BLaER1 treated with 17β-estradiol and CSF1 and Interleukin-3, amounts not matched to agents 10 nM and 100 nM (cell line): ENCODE results near the gene CUZD1.

Source experiments
- H3K27ac ChIP-seq, 11 experiments: shearing (Covaris generic); formaldehyde crosslinking; 2 replicates each; pipeline ENCODE4 v1.8.1; 2022
- H3K27me3 ChIP-seq, 11 experiments: shearing (Covaris generic); formaldehyde crosslinking; 2 replicates each; pipeline ENCODE4 v1.8.1; 2022
- H3K36me3 ChIP-seq, 11 experiments: shearing (Covaris generic); formaldehyde crosslinking; 2 replicates each; pipeline ENCODE4 v1.8.1; 2022
- H3K4me1 ChIP-seq, 10 experiments: shearing (Covaris generic); formaldehyde crosslinking; 2 replicates each; pipeline ENCODE4 v1.8.1; 2022
- H3K4me2 ChIP-seq, 11 experiments: shearing (Covaris generic); formaldehyde crosslinking; 2 replicates each; pipeline ENCODE4 v1.8.1; 2022
- H3K4me3 ChIP-seq, 10 experiments: shearing (Covaris generic); formaldehyde crosslinking; 2 replicates each; pipeline ENCODE4 v1.8.1; 2022
- H3K9ac ChIP-seq, 11 experiments: shearing (Covaris generic); formaldehyde crosslinking; 2 replicates each; pipeline ENCODE4 v1.8.1; 2022
- H3K9me3 ChIP-seq, 11 experiments: shearing (Covaris generic); formaldehyde crosslinking; replicated peaks in 1 of 11; 2 replicates each; pipeline ENCODE4 v1.8.1; 2022
- H4K20me1 ChIP-seq, 11 experiments: shearing (Covaris generic); formaldehyde crosslinking; 2 replicates each; pipeline ENCODE4 v1.8.1; 2022
- Cebpa-rat ChIP-seq, 11 experiments: shearing (Covaris generic); IDR thresholded peaks; 2 replicates each; pipeline ENCODE4 v1.8.1; 2022

CUZD1 gene

GRCh38 chr10:122830965-122831353 lies 14.7 kb downstream of the CUZD1 start:
- no peaks in the 10 kb centered on the region for H3K36me3 ChIP-seq
- H4K20me1 ChIP-seq, result no peaks in the 10 kb centered on the region
- no peak overlapping the region for H3K27ac ChIP-seq
- no peak overlapping the region for H3K9ac ChIP-seq
- H3K9me3 ChIP-seq, result no peaks in the 10 kb centered on the region
- TF ChIP-seq Cebpa-rat (IDR thresholded peaks at IDR 0.05), result no peak
- no peak overlapping the region for H3K4me2 ChIP-seq
- peaks cover 0 to 12% (median 0%) of the 10 kb centered on the region in 10 experiments; a peak in 5 of 20 replicates for H3K4me1 ChIP-seq
- H3K4me3 ChIP-seq, result no peak overlapping the region
- no peaks in the 10 kb centered on the region for H3K27me3 ChIP-seq

- Histone ChIP-seq H3K4me2 (no peak overlapping the region), H3K4me1 (peaks cover 0 to 12% (median 0%) of the 10 kb centered on the region in 10 experiments; a peak in 5 of 20 replicates), H3K27me3 (no peaks in the 10 kb centered on the region), H4K20me1 (no peaks in the 10 kb centered on the region), H3K9me3 (no peaks in the 10 kb centered on the region), H3K27ac (no peak overlapping the region), H3K4me3 (no peak overlapping the region), H3K36me3 (no peaks in the 10 kb centered on the region), H3K9ac (no peak overlapping the region)
- TF ChIP-seq Cebpa-rat (IDR thresholded peaks at IDR 0.05), result no peak
Observed at GRCh38 chr10:122830273-122830964, 15.2 kb downstream of the CUZD1 start.

- H3K4me2 ChIP-seq, result no peak overlapping the region
- no peak overlapping the region for H3K4me3 ChIP-seq
- H3K27ac ChIP-seq, result no peak overlapping the region
- TF ChIP-seq Cebpa-rat (IDR thresholded peaks at IDR 0.05), result no peak
- H3K36me3 ChIP-seq, result no peaks in the 10 kb centered on the region
- no peaks in the 10 kb centered on the region for H3K27me3 ChIP-seq
- H3K4me1 ChIP-seq, result peaks cover 0 to 12% (median 0%) of the 10 kb centered on the region in 10 experiments; a peak in 5 of 20 replicates
- no peaks in the 10 kb centered on the region for H4K20me1 ChIP-seq
- H3K9me3 ChIP-seq, result no peaks in the 10 kb centered on the region
- H3K9ac ChIP-seq, result no peak overlapping the region
Observed at GRCh38 chr10:122829454-122829853, 16.2 kb downstream of the CUZD1 start.

DNA sequence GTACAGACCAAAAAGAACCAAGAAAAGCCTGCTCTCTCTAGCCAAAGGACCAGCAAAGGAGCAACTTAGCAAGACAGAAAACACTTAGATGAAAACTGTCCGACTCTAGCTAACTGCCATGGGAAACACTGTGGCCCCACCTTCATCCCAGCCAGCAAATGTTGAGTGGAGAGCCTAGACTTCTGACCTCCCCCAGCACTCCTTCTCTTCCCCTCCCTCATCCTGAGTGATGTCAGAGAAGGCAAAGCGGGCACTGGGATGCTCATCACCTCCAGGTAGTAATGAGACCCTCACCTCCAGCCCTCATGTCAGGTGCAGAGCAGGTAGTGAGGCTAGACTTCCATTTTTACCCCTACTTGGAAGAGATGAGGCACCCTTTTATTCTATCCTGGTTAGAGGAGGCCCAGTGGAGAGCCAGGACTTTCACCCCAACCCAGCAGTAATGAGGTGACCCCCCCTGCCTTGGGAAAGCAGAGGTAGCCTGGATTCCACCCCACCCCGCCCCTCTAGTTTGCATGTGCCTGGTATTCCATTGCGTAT lies 16.9 kb downstream of the CUZD1 start:
- TF ChIP-seq Cebpa-rat (IDR thresholded peaks at IDR 0.05), result no peak
- H3K36me3 ChIP-seq, result no peaks in the 10 kb centered on the region
- H3K4me3 ChIP-seq, result no peak overlapping the region
- H3K27ac ChIP-seq, result no peak overlapping the region
- H3K4me1 ChIP-seq, result peaks cover 0 to 12% (median 0%) of the 10 kb centered on the region in 10 experiments; a peak in 5 of 20 replicates
- no peaks in the 10 kb centered on the region for H3K9me3 ChIP-seq
- H3K4me2 ChIP-seq, result no peak overlapping the region
- no peak overlapping the region for H3K9ac ChIP-seq
- H4K20me1 ChIP-seq, result no peaks in the 10 kb centered on the region
- H3K27me3 ChIP-seq, result no peaks in the 10 kb centered on the region

GRCh38 chr10:122827302-122827701 lies 18.4 kb downstream of the CUZD1 start:
- peak overlapping the region in 4 of 11 experiments; percentile 8 to 37 (median 22); a peak in 7 of 22 replicates for H3K4me2 ChIP-seq
- no peaks in the 10 kb centered on the region for H4K20me1 ChIP-seq
- H3K4me3 ChIP-seq, result no peak overlapping the region
- no peaks in the 10 kb centered on the region for H3K36me3 ChIP-seq
- H3K4me1 ChIP-seq, result peaks cover 0 to 12% (median 0%) of the 10 kb centered on the region in 10 experiments; a peak in 5 of 20 replicates
- no peak overlapping the region for H3K9ac ChIP-seq
- no peaks in the 10 kb centered on the region for H3K9me3 ChIP-seq
- no peak overlapping the region for H3K27ac ChIP-seq
- H3K27me3 ChIP-seq, result no peaks in the 10 kb centered on the region
- TF ChIP-seq Cebpa-rat (IDR thresholded peaks at IDR 0.05), result no peak

DNA sequence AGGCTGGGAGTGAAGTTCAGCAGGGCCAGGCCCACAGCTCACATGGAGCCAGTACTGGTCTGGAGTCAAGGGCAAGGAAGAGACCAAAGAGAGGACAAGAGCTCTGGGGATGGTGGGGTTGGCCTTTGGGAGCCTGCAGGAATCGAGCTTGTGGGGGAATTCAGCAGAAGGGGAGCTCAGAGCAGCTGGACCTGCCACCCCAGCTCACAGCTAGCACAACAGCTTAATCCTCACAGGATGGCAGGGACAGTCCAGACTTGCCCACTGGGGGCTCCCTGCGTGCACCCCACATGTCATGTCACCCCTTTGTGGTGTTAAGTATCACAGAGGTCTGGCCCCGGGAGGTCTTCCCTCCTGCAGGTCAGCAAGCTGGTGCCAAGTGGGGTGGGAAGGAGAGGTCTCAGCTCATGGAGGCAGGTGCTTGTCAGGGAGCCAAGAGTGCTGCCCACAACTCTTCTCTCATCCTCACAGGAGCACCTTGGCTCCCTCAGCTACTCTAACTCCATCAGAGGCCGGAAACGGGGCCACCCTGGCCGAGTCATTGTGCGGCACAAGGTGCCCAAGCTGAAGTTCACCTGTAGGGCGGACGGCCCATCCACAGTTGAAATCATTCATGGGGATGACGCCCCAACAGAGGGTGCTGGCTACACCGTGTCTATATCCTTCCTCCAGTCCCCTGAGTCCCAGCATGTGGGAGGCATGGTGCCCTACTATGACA lies 22.5 kb downstream of the CUZD1 start:
- H3K9ac ChIP-seq, result no peak overlapping the region
- H4K20me1 ChIP-seq, result no peaks in the 10 kb centered on the region
- no peak overlapping the region for H3K4me3 ChIP-seq
- TF ChIP-seq Cebpa-rat (IDR thresholded peaks at IDR 0.05), result no peak
- no peak overlapping the region for H3K4me2 ChIP-seq
- H3K4me1 ChIP-seq, result peaks cover 0 to 12% (median 0%) of the 10 kb centered on the region in 10 experiments; a peak in 5 of 20 replicates
- H3K9me3 ChIP-seq, result peaks cover 0 to 7% (median 0%) of the 10 kb centered on the region in 11 experiments; a peak in 6 of 22 replicates
- H3K36me3 ChIP-seq, result no peaks in the 10 kb centered on the region
- H3K27me3 ChIP-seq, result no peaks in the 10 kb centered on the region
- no peak overlapping the region for H3K27ac ChIP-seq

GRCh38 chr10:122821808-122822207 lies 23.8 kb downstream of the CUZD1 start:
- TF ChIP-seq Cebpa-rat (IDR thresholded peaks at IDR 0.05), result no peak
- Histone ChIP-seq H3K27ac (no peak overlapping the region), H3K9ac (no peak overlapping the region), H3K4me3 (no peak overlapping the region), H4K20me1 (no peaks in the 10 kb centered on the region), H3K27me3 (no peaks in the 10 kb centered on the region), H3K4me1 (peaks cover 0 to 3% (median 0%) of the 10 kb centered on the region in 10 experiments; a peak in 4 of 20 replicates), H3K4me2 (no peak overlapping the region), H3K36me3 (no peaks in the 10 kb centered on the region), H3K9me3 (peaks cover 0 to 7% (median 0%) of the 10 kb centered on the region in 11 experiments; a peak in 6 of 22 replicates)

- H4K20me1 ChIP-seq, result no peaks in the 10 kb centered on the region
- no peaks in the 10 kb centered on the region for H3K4me1 ChIP-seq
- no peak overlapping the region for H3K4me2 ChIP-seq
- no peak for TF ChIP-seq Cebpa-rat (IDR thresholded peaks at IDR 0.05)
- H3K4me3 ChIP-seq, result no peak overlapping the region
- no peak overlapping the region for H3K27ac ChIP-seq
- H3K36me3 ChIP-seq, result no peaks in the 10 kb centered on the region
- peaks cover 0 to 7% (median 0%) of the 10 kb centered on the region in 11 experiments; a peak in 6 of 22 replicates for H3K9me3 ChIP-seq
- H3K27me3 ChIP-seq, result no peaks in the 10 kb centered on the region
- no peak overlapping the region for H3K9ac ChIP-seq
Observed at GRCh38 chr10:122815458-122815857, 30.2 kb downstream of the CUZD1 start.

GRCh38 chr10:122814493-122814892 lies 31.2 kb downstream of the CUZD1 start:
- Histone ChIP-seq H3K27me3 (no peaks in the 10 kb centered on the region), H3K4me1 (no peaks in the 10 kb centered on the region), H3K9ac (no peak overlapping the region), H3K4me3 (no peak overlapping the region), H4K20me1 (no peaks in the 10 kb centered on the region), H3K27ac (no peak overlapping the region), H3K4me2 (no peak overlapping the region), H3K36me3 (no peaks in the 10 kb centered on the region), H3K9me3 (peaks cover 0 to 7% (median 0%) of the 10 kb centered on the region in 11 experiments; a peak in 6 of 22 replicates)
- no peak for TF ChIP-seq Cebpa-rat (IDR thresholded peaks at IDR 0.05)
